Skeletal muscle cell (primary cell): ENCODE measurements around the gene GRIN1.

Experiments
- DNase-seq: peaks from one replicate; pipeline ENCODE4 v3.0.0-alpha.2; 2010; ENCODE audit warnings: low read depth
- H3K4me3 ChIP-seq: 2 replicates; pipeline ENCODE4 v1.5.1; 2011; ENCODE audit warnings: low read depth, mild to moderate bottlenecking, control low read depth, low read length, moderate library complexity

GRIN1 gene

GRCh38 chr9:137188086-137188489 lies 49.1 kb downstream of the GRIN1 start:
- H3K4me3 ChIP-seq, result peak overlapping the region; percentile 98
- DNase-seq, result no peak

- peak; percentile 78 for DNase-seq
Measured at GRCh38 chr9:137188490-137189296, 49.7 kb downstream of the GRIN1 start, which contains the start of the genes ANAPC2 and SSNA1. Gene ANAPC2, minus strand, starts transcription at chr9:137188560. Its CDS starts 28 bp downstream, at chr9:137188532. Gene SSNA1, plus strand, starts transcription at chr9:137188676. Its CDS starts 51 bp downstream, at chr9:137188727.

GRCh38 chr9:137189297-137190295 lies 50.6 kb downstream of the GRIN1 start:
- no peak for DNase-seq
- peak overlapping the region; percentile 98 for H3K4me3 ChIP-seq

More at GRCh38 chr9:137188490-137189296, 49.7 kb downstream of the GRIN1 start, which contains the start of the genes ANAPC2 and SSNA1:
- peak within 1 kb of the TSS; percentile 98 for H3K4me3 ChIP-seq

- no peak for DNase-seq
- H3K4me3 ChIP-seq, result no peak overlapping the region
Measured at GRCh38 chr9:137190315-137190856, 51.4 kb downstream of the GRIN1 start.

GRCh38 chr9:137191245-137191644 lies 52.3 kb downstream of the GRIN1 start:
- no peak overlapping the region for H3K4me3 ChIP-seq
- no peak for DNase-seq

GRCh38 chr9:137191691-137192447 lies 52.9 kb downstream of the GRIN1 start:
- no peak for DNase-seq
- H3K4me3 ChIP-seq, result no peak overlapping the region

- no peak overlapping the region for H3K4me3 ChIP-seq
- no peak for DNase-seq
Measured at GRCh38 chr9:137192448-137192780, 53.5 kb downstream of the GRIN1 start.

- H3K4me3 ChIP-seq, result no peak overlapping the region
- no peak for DNase-seq
Measured at GRCh38 chr9:137192859-137193258, 53.9 kb downstream of the GRIN1 start.

GRCh38 chr9:137193771-137194170 lies 54.8 kb downstream of the GRIN1 start:
- no peak overlapping the region for H3K4me3 ChIP-seq
- DNase-seq, result no peak

- H3K4me3 ChIP-seq, result no peak overlapping the region
- DNase-seq, result no peak
Measured at GRCh38 chr9:137194388-137194787, 55.4 kb downstream of the GRIN1 start.

GRCh38 chr9:137194909-137195308 lies 56.0 kb downstream of the GRIN1 start:
- DNase-seq, result no peak
- no peak overlapping the region for H3K4me3 ChIP-seq

GRCh38 chr9:137195525-137196220 lies 56.7 kb downstream of the GRIN1 start:
- DNase-seq, result no peak
- no peak overlapping the region for H3K4me3 ChIP-seq

GRCh38 chr9:137198051-137198901 lies 59.3 kb downstream of the GRIN1 start:
- no peak for DNase-seq
- H3K4me3 ChIP-seq, result peak overlapping the region; percentile 50

- peak overlapping the region; percentile 50 for H3K4me3 ChIP-seq
Measured at GRCh38 chr9:137198902-137199283, 59.9 kb downstream of the GRIN1 start.

GRCh38 chr9:137199411-137200121 lies 60.6 kb downstream of the GRIN1 start:
- no peak for DNase-seq
- H3K4me3 ChIP-seq, result peak overlapping the region; percentile 50

More at GRCh38 chr9:137198902-137199283, 59.9 kb downstream of the GRIN1 start:
- no peak for DNase-seq

- H3K4me3 ChIP-seq, result peak within 1 kb of the TSS; percentile 73
Measured at GRCh38 chr9:137200311-137201204, 61.6 kb downstream of the GRIN1 start, which contains the start of gene TPRN. Gene TPRN, minus strand, starts transcription at chr9:137200741. Its CDS starts 30 bp downstream, at chr9:137200711.

More at GRCh38 chr9:137200311-137201204, 61.6 kb downstream of the GRIN1 start, which contains the start of gene TPRN:
- DNase-seq, result peak; percentile 99
